ENCODE data around the gene ST8SIA1. TPM values are rescaled to one million over a fixed set of nuclear protein-coding genes. Genes with fewer than 3 reads are reported as not detected.

Gene ST8SIA1
- total RNA-seq, 1 experiment from 2014 or later: not detected

DNA sequence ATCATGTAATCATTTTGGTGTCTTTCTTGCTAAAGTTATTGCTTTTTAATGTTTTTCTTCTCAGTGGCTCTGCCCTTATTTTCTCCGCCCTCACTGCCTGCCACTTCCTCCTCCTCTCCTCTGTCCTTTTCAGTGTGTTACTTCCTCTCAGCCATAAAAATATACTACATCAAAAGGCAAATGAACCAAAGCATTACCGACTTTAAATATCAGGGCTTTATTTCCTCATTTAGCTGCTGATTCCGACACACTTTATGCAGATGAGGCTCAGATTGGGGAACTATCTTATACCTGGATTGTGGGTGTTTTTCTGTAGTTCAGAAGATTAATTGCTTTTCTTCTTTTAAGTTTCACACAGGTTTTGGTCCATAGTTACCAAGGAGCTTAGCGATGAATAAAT is 170.4 kb downstream of the ST8SIA1 start:
- H2AFZ ChIP-seq (ENCODE audit: low read depth, low read length, poor library complexity, severe bottlenecking): no peak overlapping the region
- H3K4me3 ChIP-seq (replicated peaks in 1 of 2; ENCODE audit: low read depth in 1 of 2, low read length in 2 of 2): no peak overlapping the region
- intact Hi-C loops (cut with micrococcal nuclease): no loop called here
- CTCF ChIA-PET: no interaction called here
- H3K4me2 ChIP-seq (ENCODE audit: low read length): no peak overlapping the region
- H3K27me3 ChIP-seq (ENCODE audit: insufficient read depth, low read length): no peaks in the 10 kb centered on the region
- ATAC-seq (no peak), DNase-seq (ENCODE audit: low read depth, low spot score) (no peak)
- H3K9me2 ChIP-seq (ENCODE audit: insufficient read depth): no peaks in the 10 kb centered on the region
- H3K27ac ChIP-seq (ENCODE audit: low read depth, low read length): no peak overlapping the region
- H3K9me3 ChIP-seq (ENCODE audit: control insufficient read depth in 1 of 2, insufficient read depth in 1 of 2, low read depth in 1 of 2, low read length in 2 of 2): no peaks in the 10 kb centered on the region
- no peaks in the 10 kb centered on the region for H4K20me1 ChIP-seq (ENCODE audit: insufficient read depth)
- no peaks in the 10 kb centered on the region for H3K36me3 ChIP-seq (ENCODE audit: control insufficient read depth in 1 of 2, insufficient read depth in 2 of 2, low read length in 2 of 2)
- RAD21 ChIA-PET (ENCODE audit: low non-redundant PET in 1 of 2, low total read pairs in 2 of 2, uncharacterized antibody in 2 of 2, unreplicated experiment in 2 of 2): no interaction called here
- no peak overlapping the region for H3K9ac ChIP-seq (ENCODE audit: low read length)
- POLR2A ChIA-PET: no interaction called here
- H3K4me1 ChIP-seq (ENCODE audit: control insufficient read depth in 1 of 2, insufficient read depth in 2 of 2, low read length in 2 of 2): no peaks in the 10 kb centered on the region
- BruUV-seq (replicated peaks): no TSS peak
- no peaks in the 10 kb centered on the region for H3K79me2 ChIP-seq (ENCODE audit: insufficient read depth, low read length)
- TF ChIP-seq, protein P1, sequence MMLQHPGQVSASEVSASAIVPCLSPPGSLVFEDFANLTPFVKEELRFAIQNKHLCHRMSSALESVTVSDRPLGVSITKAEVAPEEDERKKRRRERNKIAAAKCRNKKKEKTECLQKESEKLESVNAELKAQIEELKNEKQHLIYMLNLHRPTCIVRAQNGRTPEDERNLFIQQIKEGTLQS (IDR thresholded peaks at IDR 0.05): no peak
- TF ChIP-seq EZH2 (IDR thresholded peaks at IDR 0.05) (no peak), POLR2A (IDR thresholded peaks at IDR 0.05; ENCODE audit: borderline replicate concordance, extremely low read depth, insufficient read depth, insufficient read length) (no peak), SRF (IDR thresholded peaks at IDR 0.05; ENCODE audit: low read depth) (no peak), POLR2AphosphoS5 (IDR thresholded peaks at IDR 0.05; ENCODE audit: low read depth, low read length) (no peak), ELF1 (IDR thresholded peaks at IDR 0.05; ENCODE audit: borderline replicate concordance, low read depth) (no peak), EZH2phosphoT487 (IDR thresholded peaks at IDR 0.05; ENCODE audit: borderline replicate concordance) (no peak), SP1 (IDR thresholded peaks at IDR 0.05; ENCODE audit: low read depth) (no peak), TCF7L2 (IDR thresholded peaks at IDR 0.05; ENCODE audit: borderline replicate concordance, extremely low read depth, insufficient read depth, insufficient read length) (no peak), CBX3 (IDR thresholded peaks at IDR 0.05; ENCODE audit: low read depth) (no peak), FOSL1 (IDR thresholded peaks at IDR 0.05; ENCODE audit: low read depth) (no peak), SIN3A (IDR thresholded peaks at IDR 0.05; ENCODE audit: low read depth) (no peak), JUND (IDR thresholded peaks at IDR 0.05) (no peak), ZFX (IDR thresholded peaks at IDR 0.05) (no peak)
- TF ChIP-seq, protein P2, sequence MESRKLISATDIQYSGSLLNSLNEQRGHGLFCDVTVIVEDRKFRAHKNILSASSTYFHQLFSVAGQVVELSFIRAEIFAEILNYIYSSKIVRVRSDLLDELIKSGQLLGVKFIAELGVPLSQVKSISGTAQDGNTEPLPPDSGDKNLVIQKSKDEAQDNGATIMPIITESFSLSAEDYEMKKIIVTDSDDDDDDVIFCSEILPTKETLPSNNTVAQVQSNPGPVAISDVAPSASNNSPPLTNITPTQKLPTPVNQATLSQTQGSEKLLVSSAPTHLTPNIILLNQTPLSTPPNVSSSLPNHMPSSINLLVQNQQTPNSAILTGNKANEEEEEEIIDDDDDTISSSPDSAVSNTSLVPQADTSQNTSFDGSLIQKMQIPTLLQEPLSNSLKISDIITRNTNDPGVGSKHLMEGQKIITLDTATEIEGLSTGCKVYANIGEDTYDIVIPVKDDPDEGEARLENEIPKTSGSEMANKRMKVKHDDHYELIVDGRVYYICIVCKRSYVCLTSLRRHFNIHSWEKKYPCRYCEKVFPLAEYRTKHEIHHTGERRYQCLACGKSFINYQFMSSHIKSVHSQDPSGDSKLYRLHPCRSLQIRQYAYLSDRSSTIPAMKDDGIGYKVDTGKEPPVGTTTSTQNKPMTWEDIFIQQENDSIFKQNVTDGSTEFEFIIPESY (IDR thresholded peaks at IDR 0.05; ENCODE audit: extremely low read depth, insufficient replicate concordance, low read length): no peak
- TF ChIP-seq, protein P3, sequence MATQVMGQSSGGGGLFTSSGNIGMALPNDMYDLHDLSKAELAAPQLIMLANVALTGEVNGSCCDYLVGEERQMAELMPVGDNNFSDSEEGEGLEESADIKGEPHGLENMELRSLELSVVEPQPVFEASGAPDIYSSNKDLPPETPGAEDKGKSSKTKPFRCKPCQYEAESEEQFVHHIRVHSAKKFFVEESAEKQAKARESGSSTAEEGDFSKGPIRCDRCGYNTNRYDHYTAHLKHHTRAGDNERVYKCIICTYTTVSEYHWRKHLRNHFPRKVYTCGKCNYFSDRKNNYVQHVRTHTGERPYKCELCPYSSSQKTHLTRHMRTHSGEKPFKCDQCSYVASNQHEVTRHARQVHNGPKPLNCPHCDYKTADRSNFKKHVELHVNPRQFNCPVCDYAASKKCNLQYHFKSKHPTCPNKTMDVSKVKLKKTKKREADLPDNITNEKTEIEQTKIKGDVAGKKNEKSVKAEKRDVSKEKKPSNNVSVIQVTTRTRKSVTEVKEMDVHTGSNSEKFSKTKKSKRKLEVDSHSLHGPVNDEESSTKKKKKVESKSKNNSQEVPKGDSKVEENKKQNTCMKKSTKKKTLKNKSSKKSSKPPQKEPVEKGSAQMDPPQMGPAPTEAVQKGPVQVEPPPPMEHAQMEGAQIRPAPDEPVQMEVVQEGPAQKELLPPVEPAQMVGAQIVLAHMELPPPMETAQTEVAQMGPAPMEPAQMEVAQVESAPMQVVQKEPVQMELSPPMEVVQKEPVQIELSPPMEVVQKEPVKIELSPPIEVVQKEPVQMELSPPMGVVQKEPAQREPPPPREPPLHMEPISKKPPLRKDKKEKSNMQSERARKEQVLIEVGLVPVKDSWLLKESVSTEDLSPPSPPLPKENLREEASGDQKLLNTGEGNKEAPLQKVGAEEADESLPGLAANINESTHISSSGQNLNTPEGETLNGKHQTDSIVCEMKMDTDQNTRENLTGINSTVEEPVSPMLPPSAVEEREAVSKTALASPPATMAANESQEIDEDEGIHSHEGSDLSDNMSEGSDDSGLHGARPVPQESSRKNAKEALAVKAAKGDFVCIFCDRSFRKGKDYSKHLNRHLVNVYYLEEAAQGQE (IDR thresholded peaks at IDR 0.05; ENCODE audit: low read depth): no peak
- TF ChIP-seq, protein P4, sequence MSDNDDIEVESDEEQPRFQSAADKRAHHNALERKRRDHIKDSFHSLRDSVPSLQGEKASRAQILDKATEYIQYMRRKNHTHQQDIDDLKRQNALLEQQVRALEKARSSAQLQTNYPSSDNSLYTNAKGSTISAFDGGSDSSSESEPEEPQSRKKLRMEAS (IDR thresholded peaks at IDR 0.05): no peak
